Loucy (cell line): Measurements from ENCODE around the gene MCF2L2.

Source experiments
- EZH2phosphoT487 ChIP-seq: fragments of 200-600 bp; IDR thresholded peaks from 2 replicates; pipeline ENCODE4 v1.6.1; 2018; ENCODE audit warnings: antibody characterized with exemption, mild to moderate bottlenecking, moderate library complexity, borderline replicate concordance
- TF ChIP-seq, protein P1 (sequence below): fragments of 200-600 bp; sonication (generic); conservative IDR thresholded peaks from 2 replicates; pipeline ENCODE4 v1.5.1; 2014; ENCODE audit warnings: mild to moderate bottlenecking, antibody characterized with exemption, low read length

DNA sequence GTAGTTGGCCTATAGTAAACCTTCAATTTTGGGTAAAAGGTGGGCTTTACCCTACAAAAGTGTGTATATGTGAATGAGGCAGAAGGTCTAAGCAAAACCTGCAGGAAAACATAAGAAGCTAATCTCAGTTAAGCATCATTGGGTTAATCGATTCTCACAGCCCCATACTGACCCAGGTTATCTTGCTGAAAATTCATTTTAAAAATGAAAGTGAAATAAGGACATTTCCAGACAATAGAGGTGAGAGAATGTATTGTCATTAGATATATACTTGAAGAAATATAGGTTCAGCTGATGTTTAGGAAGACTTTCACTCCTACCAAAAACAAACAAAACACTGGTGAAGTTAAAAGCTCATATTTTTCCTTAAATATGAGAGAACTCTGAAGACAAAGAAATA lies 85.6 kb downstream of the MCF2L2 start:
- TF ChIP-seq, protein P1, sequence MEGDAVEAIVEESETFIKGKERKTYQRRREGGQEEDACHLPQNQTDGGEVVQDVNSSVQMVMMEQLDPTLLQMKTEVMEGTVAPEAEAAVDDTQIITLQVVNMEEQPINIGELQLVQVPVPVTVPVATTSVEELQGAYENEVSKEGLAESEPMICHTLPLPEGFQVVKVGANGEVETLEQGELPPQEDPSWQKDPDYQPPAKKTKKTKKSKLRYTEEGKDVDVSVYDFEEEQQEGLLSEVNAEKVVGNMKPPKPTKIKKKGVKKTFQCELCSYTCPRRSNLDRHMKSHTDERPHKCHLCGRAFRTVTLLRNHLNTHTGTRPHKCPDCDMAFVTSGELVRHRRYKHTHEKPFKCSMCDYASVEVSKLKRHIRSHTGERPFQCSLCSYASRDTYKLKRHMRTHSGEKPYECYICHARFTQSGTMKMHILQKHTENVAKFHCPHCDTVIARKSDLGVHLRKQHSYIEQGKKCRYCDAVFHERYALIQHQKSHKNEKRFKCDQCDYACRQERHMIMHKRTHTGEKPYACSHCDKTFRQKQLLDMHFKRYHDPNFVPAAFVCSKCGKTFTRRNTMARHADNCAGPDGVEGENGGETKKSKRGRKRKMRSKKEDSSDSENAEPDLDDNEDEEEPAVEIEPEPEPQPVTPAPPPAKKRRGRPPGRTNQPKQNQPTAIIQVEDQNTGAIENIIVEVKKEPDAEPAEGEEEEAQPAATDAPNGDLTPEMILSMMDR, result no peak
- TF ChIP-seq EZH2phosphoT487, result no peak
